ENCODE data around the gene PIAS1.
"Not testable (repeated sequence)": the region's sequence is repeated elsewhere in the genome, so short reads cannot be mapped to it uniquely, and the experiment has no call there.

PIAS1 gene

DNA sequence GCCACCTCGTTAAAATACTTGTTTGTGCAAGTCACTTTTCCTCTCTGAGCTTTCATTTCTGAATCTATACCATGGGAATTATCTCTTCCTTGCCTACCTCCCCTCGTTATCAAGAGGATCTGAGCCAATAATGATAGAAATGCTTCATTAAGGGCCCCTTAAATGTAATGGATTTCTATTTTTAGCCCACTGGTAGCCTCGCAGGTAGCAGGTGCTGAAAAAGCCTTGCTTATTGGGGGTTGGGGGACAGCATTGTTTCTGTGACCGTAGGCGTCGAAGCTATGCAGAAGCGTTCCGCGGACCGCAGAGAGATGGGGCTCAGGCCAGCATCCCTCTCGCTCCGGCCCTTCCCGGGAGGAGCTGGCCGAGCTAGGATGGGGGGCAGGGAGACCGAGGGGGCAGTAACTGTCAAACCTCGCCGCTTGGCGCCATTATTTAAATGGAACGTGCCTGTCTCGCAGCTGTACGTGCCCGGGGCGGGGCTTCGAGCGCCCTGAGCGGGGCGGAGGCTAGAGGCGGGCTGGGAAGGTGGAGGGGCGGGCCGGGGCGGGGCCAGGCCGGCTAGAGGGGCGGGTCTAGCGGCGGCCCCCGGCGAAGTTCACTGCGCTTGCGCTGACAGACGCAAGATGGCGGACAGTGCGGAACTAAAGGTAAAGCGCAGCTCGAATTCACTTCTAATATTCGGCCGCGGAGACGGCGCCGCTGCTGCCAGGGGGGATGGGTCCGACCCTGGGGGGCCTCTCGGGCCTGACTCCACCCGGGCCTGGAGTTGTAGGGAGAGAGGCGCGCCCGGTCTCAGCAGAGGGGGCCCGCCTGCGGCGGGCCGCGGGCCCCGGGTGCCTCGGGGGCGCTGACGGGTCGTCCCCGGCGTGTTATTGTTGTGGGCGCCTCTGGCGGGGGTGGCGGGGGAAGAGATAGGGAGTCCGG lies at the start of gene PIAS1:
Gene PIAS1 (plus strand): TSS at position 615 of the 927 bp plus-strand sequence. CDS start 12 bp downstream, at position 627.
- peak; percentile 94 for DNase-seq (ENCODE audit: low spot score)

DNA sequence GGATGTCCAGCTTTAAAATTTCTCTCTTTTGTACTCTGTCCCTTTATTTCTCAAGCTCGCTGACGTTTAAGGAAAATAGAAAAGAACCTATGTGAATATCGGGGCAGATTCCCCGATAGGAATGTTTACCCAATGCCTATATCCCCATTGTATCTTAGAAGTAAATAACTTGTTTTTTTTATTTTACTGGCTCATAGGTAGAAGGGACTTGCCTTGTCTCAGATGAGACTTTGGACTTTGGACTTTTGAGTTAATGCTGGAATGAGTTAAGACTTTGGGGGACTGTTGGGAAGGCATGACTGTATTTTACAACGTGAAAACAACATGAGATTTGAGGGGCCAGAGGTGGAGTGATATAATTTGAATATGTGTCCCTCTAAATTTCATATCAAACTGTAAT lies 46.5 kb upstream of the PIAS1 start:
- not testable (repeated sequence) for DNase-seq (ENCODE audit: low spot score)

DNA sequence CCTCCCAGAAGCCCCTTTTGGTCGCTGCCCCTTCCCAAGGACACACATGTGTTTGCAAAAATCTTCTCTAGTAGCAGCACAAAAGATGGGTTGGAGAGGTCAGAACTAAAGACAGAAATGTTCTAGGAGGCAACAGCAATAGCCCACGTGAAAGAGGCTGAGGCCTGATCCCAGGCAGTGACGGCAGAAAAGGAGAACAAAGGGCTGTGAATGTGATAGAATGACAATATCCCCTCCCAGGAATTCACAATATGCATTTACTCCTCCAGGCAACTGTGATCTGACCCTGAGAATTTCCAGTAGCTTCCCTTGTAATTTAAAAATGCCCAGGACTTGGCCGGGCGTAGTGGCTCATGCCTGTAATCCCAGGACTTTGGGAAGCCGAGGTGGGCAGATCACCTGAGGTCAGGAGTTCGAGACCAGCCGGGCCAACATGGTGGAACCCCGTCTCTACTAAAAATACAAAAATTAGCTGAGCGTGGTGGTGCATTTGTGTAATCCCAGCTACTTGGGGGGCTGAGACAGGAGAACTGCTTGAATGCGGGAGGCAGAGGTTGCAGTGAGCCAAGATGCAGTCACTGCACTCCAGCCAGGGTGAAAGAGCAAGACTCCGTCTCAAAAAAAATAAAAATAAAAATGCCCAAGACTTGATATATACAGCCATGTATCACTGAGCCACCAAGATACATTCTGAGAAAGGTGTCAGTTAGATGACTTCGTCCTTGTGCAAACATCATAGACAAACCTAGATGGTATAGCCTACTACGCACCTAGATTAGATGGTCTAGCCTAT lies 43.6 kb upstream of the PIAS1 start:
- no peak for DNase-seq (ENCODE audit: low spot score)

DNA sequence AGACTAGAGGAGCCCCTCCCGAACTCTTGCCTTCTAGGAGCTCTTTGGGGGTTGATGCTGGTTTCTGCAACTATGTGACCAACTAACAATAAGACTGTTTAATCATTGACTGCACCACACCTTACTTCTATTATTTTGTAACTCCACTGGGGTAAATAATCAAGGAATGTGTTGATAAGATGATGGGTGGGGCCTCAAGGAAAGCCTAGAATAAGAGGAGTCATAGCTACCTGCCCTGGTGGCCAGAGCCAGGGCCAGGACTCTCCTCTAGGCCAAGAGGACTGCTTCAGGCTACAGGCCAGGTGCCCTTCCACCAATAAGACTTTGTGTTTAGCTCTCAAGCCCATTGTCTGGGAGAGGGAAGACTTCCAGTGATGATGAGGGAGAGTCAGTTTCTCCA lies 41.2 kb upstream of the PIAS1 start:
- DNase-seq (ENCODE audit: low spot score) = no peak

DNA sequence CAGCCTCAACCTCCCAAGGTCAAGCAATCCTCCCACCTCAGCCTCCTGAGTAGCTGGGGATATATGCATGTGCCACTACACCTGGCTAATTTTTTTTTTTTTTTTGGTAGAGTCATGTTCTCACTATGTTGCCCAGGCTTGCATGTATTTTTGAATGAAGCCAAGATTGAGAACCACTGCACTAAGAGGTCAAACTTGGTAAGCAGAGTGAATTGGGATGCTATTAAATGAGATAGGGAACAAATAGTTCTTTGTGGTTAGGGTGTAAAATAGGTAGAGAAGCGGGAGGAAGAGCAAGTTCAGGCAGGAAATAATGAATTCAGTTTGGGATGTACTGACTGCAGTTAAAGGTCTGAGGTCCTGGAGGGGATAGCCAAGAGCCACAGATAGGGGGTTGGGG lies 39.9 kb upstream of the PIAS1 start:
- DNase-seq (ENCODE audit: low spot score) = no peak

DNA sequence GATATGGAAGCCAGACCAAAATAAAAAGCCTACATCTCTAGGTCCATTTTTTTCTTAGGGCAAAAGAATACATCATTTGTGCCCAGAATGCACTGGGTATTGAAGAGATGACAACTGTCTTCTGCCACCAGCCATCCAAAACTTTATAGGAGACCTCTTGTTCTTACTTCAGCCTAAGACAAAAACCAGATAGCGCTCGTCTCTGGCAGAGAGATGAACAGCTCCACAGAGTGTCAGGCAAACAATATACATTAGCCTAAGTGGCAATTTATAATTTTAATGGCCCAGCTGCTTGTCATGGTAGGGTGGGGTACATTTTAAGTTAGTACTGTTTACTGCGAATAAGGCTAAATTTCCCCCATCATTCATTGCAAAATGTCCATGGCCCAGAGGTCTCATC lies 38.9 kb upstream of the PIAS1 start:
- DNase-seq (ENCODE audit: low spot score) = no peak

DNA sequence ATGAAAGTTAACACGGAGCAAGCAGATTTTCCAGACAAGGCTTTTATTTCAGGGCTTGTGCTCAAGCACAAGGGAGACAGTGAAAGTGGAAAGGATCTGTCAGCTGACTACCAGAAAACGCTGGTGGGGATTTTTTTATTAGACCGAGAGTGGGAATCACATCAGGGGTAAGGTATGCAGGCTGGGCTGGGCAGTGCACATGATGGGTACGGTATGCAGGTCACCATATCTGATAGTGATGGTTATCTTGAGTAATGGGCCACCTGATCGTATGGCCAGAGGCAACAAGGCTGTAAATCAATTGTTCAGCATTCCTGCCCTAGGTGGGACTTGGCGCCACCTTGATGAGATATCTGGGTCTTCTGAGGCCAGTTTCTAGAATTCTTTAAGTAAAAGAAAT lies 36.9 kb upstream of the PIAS1 start:
- DNase-seq (ENCODE audit: low spot score) = peak; percentile 43

DNA sequence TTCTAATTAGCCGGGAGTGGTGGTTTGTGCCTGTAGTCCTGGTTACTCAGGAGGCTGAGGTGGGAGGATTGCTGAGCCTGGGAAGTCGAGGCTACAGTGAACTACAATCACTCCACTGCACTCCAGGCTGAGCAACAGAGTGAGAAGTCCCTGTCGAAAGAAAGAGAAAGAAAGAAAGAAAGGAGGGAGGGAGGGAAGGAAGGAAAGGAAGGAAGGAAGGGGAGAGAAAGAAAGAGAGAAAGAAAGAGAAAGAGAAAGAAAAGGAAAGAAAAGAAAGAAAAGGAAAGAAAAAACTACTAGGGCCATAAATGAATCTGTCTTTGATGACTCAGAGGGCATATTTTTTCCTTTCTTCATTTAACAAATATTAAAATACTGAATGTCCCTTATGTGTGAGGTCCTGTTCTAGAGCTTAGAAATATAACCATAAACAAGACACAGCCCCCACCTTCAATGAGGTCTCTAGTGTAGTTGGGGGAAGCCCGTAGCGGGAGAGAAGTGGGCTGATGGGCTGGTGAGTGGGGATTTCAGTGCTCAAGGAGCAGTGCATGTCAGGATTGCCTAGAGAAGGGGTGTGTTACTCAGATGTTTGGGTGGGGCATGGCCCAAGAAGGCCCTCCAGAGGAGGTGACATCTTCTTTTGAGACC lies 35.2 kb upstream of the PIAS1 start:
- no peak for DNase-seq (ENCODE audit: low spot score)

DNA sequence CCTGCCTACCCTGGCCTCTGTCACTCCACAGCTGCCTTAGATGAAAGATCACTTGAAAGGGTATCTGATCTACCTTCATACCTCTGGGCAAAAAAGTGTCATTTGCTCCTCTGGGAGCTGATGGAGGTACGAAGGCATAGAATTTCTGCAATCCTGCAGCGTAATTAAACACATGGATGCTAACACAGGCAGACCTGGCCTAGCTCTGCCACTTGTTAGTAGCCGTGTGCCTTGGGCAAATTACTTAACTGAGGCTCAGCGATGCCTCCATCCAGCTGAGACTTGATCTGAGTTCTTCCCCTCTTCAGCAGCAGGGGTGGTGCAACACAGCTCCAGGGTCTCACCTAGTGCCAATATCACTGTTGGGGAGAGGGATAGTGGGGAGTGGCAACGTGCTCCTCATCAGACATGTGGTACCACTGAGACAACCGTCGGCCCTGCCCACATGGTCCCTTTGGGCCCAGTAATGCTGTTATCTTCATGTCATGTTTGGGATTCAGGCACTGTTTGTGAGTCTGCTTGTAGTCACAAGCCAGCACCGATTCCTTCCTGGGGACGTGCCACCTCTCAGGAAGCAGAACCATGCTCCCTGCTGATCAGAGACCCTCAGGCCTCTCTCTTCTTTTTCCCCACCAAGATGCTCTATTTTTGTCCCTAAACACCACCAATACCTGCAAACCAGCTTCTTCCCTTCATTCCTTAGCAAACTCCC lies 34.1 kb upstream of the PIAS1 start:
- no peak for DNase-seq (ENCODE audit: low spot score)

DNA sequence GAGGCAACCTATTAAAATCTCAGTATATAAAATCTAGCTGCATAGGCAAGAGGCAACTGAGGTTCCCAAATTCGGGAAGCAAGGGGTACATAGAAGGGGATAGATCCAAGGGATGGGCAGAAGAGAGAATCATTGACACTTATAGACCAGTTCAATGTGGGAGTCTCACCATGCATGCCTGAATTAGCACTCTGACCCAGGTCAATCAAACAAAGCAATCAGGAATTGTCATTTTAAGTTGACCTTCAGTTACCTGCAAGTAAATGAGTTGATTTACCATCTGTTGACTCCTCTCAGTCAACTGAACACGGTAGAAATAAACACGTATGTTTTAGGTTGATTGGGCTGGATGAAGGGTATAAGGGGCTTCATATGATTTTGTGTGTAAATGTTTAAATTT lies 33.4 kb upstream of the PIAS1 start:
- no peak for DNase-seq (ENCODE audit: low spot score)

DNA sequence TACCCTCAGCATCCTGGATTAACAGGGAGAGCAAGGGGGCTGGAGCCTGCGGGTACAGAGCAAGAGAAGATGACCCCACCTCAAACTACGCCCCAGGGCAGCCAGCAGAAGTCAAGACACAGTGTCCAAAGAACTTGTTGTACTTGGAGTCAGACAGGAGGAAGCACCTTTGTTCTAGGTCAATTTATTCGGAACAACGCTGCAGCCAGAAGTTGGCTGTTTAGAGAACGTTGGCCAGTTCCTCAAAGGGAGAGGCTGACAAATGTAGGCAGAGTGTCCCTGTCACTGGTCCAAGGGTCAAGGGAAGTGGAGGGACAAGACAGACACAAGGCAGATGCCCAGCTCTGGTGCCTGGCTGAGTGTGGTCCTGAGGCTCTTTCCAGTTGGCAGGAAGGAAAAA lies 32.1 kb upstream of the PIAS1 start:
- DNase-seq (ENCODE audit: low spot score) = no peak

DNA sequence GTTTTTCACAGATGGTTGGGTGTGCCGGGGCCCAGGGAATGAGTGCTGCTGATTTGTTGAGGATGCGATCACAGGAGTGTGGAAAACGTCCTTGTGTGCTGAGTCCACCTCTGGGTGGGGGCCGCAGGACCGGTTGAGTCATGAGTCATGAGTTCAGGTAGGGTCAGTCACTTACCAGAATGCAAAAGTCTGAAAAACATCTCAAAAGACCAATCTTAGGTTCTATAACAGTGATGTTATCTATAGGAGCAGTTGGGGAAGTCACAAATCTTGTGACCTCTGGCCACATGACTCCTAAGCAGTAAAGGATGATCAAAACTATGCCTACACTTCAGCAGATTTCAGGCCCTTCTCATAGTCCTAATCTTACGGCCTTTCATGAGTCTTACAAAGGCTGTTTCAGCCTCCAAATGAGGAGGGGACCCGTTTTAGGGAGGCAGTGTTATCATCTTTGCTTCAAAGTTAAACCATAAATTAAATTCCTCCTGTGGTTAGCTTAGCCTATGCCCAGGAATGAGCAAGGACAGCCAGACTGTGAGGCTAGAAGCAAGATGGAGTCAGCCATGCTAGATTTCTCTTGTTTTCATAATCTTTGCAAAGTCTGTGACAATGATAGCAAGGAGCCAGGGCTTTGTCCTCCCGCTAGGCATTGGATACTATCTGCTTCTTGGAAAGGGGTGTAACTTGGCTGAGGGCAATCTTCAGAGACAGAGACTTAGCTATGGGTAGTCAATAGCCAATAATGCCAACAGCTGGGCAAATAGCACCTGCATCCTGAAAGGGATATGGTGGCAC lies 30.6 kb upstream of the PIAS1 start:
- DNase-seq (ENCODE audit: low spot score) = peak; percentile 37

DNA sequence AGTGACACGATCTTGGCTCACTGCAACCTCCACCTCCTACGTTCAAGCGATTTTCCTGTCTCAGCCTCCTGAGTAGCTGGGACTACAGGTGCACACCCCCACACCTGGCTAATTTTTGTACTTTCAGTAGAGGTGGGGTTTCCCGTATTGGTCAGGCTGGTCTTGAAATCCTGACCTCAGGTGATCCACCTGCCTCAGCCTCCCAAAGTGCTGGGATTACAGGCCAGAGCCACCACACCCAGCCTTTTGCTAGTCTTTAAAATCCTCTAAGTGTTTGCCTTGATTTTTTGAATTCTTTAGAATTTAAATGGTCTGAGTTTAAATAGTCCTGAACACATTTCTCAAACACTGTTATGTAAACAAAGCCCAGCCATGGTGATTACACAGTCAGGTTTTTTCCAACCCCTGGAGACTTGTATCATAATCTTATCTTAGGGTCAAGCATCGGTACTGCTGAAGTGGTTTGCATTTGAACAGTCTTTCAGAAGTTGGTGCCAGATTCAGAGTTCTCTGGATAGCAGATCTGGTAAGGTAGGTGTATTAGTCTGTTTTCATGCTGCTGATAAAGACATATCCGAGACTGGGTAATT lies 28.2 kb upstream of the PIAS1 start:
- no peak for DNase-seq (ENCODE audit: low spot score)

DNA sequence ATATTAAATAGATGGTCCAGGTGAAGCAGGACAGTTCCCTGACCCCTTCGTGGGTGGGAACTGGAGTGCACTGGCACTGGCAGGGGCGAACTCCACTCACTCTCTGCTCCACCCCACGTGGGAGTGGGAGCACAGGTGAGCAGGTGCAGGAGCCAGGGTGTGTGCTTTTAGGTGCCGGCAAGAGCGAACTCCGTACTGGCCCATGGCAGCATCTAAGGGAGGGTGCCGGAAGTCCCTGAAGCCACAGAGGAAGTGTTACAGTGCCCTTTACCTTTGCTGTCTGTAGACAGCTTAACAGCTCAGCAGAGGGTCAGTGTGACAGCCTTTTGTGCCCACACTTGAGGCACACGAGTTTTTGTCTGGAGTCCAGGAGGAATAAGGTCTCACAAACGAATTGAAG lies 26.7 kb upstream of the PIAS1 start:
- no peak for DNase-seq (ENCODE audit: low spot score)

DNA sequence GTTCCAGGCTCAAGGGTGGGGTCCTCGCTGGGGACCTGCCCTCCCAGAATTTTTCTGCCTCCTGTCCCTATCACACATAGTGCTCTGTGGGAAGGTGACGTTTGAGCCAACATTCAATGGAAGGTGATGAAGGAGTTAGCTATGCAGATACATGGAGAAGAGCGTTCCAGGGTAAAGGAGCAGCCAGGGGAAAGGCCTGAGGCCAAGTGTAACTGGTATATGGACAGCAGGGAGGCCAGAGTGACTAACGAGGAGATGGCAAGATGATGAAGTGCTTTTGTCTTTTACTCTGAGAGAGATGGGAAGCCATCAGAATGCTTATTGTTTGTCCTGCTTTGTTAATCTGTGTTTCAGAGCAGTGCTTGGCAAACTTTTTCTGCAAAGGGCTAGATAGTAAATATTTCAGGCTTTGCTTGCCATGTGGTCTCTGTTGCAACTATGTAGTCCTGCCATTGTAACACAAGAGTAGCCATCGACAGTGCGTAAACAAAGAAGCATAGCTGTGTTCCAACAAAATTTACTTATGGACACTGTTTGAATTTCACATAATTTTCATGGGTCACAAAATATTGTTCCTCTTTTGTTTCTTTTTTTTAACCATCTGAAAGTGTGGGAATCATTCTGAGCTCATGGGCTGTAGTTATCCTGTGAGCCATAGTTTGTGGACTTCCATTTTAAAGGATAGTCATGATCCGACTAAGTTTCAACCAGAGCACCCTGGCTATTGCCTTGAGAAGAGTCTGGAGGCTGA lies 25.8 kb upstream of the PIAS1 start:
- DNase-seq (ENCODE audit: low spot score) = no peak

DNA sequence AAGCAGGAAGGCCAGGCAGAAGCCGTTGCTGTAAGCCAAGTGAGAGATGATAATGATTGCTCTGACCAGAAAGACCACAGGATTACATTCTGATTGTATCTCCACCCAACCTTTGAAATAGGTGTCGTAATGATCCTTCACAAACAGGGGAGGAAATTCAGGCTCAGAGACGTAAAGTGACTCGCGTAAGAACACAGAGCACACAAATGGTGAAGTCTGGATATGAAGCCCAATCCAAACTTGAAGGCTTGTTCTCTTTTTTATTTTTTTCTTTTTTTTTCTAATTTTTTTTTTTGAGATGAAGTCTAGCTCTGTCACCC lies 25.3 kb upstream of the PIAS1 start:
- no peak for DNase-seq (ENCODE audit: low spot score)

DNA sequence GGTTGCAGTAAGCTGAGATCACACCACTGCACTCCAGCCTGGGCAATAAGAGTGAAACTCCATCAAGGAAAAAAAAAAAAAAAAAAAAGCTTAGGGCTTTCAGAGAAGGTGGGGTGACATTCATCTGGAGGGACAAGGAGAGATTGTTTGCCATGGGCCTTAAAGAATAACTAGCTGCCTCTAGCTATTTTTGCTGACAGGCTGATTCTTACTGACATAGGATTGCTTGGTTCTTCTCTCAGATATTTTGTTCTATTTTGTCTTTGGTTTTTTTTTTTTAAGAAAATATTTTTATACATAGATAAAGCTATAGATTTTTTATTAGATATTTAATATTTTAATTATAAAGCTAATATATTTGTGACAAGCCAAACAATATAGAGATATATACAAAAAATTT lies 24.2 kb upstream of the PIAS1 start:
- DNase-seq (ENCODE audit: low spot score) = no peak

DNA sequence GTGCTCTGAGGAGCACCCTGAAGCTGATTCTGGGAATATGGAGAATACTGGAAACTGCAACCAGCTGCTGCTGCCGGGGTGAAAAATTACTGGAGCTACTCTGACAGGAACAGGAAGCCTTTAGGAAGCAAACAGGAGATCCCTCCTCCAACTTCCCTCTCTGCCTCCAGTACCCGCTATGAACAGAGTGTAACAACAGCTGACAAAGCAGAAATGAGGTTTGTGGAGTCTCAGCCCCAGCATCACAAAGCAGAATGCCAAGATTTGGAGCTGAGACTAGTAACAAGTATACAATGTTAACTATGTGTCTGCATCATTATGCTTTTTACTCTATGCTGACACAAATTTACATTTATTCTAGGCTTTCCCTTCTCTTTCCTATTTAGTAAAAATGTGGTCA lies 22.7 kb upstream of the PIAS1 start:
- no peak for DNase-seq (ENCODE audit: low spot score)

DNA sequence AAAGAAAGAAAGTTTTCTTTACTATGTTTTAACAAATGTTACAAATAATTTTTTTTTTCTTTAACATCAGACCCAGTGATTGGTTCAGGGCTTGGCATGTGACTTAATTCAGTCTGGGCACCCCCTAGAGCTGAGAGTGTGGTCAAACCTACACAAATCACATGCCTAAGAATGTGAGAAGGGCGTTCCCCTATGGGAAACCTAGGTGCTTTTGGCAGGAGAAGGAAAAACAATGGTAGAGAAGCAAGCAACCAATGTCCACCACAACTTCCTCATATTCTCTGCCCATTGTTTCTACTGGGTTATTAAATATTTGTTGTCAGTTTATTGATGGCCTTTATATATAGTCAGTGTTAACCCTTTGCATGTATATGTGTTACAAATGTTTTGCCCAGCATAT lies 21.4 kb upstream of the PIAS1 start:
- no peak for DNase-seq (ENCODE audit: low spot score)

DNA sequence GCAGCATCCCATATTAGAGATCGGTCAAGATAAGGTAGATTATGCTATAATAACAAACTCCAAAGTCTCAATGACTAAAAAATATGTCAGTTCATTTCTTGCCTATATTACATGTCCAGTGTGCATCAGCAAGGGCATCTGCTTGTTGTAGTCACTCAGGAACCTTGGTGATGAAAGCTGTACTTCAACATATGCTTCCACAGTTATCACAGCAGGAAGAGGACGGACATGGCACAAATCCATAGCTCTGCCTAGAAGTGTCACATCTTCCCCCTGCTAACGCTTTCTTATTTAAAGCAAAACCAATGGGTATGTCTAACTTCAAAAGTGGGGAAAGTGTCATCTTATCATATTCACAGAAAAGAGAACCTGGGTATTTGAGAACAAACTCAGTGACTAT lies 20.0 kb upstream of the PIAS1 start:
- DNase-seq (ENCODE audit: low spot score) = no peak
